Esophagus squamous epithelium (tissue), 4 donors: ENCODE data around the gene PGRMC1.

Experiments
- CTCF ChIP-seq, 6 experiments: fragments of 450-650 bp in 4 of 6; fragments of 200-600 bp in 2 of 6; sonication (generic) in 2 of 6; IDR thresholded peaks; one replicate each; pipeline ENCODE4 v1.5.1; 2016 to 2019; ENCODE audit warnings: antibody characterized with exemption in 6 of 6, mild to moderate bottlenecking in 4 of 6, moderate library complexity in 4 of 6
- POLR2A ChIP-seq, 4 donors: fragments of 450-650 bp; IDR thresholded peaks; one replicate each; pipeline ENCODE4 v1.6.1; 2017; ENCODE audit warnings: antibody characterized with exemption in 4 of 4, mild to moderate bottlenecking in 4 of 4, moderate library complexity in 3 of 4

- TF ChIP-seq CTCF (IDR thresholded peaks at IDR 0.05) (no peak), POLR2A (IDR thresholded peaks at IDR 0.05) (no peak)
Observed at GRCh38 chrX:119229253-119229615, 6.9 kb upstream of the PGRMC1 start.
